IPS-NIHi7 (cell line): ENCODE results near the gene KLHL25.

Source experiments
- DNase-seq: peaks from one replicate; pipeline ENCODE4 v3.0.0; 2012; ENCODE audit warnings: mixed read lengths; ENCODE audit errors: extremely low spot score

KLHL25 gene

DNA sequence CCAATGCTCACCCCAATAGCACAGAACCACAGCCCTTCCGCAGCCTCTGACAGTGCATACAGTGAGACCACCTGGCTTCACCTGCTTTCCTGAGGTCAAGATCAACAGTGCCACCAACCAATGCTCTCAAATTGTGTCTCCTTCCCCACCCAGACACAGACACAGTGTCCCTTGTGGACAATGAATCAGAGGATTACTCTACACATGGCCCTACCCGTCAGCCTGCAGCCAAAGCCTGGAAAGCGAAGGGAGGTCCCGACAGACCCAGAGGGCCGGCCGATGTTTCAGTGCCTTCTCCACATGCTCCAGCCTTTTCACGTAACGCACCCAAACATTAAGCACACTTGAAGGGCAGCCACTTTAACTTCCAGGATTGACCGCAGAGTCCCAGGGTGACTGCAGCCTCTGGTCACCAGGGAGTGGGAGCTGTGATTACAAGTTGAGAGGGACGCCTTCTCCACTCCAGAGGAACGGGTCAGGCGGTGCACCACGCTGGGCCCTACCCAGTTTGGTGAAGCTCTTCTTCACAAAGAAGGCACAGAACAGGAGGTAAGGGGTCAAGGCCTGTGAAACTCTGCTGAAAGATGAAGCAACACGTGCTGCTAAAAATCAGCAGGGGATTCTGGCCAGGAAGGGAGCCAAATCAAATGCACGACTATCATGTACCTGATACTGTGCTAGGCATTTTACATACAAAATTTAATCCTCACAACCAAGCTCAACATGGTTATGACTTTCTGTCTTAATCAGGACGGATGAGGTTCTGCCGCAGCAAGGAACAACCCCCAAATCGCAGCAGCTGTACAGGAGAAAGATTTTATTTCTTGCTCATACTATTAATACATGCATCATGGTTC lies 17.2 kb downstream of the KLHL25 start:
- no peak for DNase-seq

DNA sequence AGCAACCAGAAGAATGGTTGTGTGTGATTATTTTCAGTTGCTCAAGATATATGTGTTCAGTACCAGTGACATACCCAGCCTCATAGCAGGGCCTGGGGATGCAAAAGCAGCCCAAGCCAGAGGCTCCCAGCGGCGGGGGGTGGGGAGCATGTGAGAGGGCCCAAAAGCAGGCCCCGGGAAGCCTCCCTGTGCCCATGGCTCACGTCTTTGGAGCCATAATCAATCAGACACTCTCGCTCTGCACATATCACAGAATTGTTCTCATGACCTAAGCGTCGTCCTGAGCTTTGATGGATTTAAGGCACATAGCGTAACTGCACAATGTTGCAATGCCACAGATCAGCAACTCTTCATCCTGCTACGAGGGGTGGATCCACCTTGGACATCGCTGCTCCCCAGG lies 20.8 kb downstream of the KLHL25 start:
- DNase-seq: no peak

DNA sequence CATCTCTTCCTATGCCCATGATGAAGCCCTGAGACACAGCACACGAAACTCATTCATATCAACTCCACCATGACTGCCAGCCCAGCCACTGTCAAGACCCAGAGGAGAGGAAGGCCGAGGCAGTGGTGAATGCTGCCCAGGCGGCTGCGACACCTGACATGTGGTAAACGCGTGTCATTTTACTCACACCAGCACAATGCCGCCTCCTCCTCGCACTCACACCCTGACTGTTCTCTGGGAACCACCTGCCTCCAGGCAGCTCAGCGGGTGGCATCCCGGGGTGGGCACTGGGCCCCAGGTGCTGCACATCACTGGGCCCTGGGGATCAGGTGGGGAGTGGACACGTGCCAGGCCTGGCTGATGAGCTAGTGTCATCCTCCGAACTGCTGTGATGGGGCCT lies 21.5 kb downstream of the KLHL25 start:
- no peak for DNase-seq

- DNase-seq: no peak
Observed at GRCh38 chr15:85772668-85773067, 22.1 kb downstream of the KLHL25 start.

DNA sequence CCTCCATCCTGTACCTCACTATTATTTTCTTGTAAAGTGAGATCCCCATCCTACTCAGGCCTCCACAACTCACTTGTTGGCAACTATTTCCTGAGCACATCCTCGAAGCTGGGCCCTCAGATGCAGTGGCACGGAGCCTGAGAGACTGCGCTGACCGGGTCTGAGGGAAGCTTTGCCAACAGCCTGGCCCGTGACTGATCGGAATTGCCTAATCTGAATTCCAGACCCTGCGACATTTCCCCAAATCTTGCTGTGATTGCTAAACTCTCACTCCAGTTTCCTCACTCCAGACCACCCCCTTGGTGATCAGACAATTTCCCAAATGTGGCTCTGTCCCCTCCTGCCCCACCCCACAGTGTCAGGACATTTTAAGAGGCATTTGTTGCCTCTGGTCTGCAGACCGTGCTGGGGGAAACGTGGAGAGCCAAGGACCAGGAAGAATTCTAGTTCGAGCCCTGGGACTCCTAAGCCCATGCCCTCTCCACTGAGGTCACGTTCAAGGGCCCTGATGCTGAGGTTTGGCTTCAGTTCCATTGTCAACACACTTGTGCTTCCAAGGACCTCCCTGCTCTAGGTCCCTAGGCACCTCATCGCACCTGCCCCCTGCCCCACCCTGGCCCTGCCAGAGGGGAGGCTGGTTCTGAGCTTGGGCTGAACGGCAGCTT lies 22.8 kb downstream of the KLHL25 start:
- no peak for DNase-seq

- no peak for DNase-seq
Observed at GRCh38 chr15:85771271-85771670, 23.5 kb downstream of the KLHL25 start.

DNA sequence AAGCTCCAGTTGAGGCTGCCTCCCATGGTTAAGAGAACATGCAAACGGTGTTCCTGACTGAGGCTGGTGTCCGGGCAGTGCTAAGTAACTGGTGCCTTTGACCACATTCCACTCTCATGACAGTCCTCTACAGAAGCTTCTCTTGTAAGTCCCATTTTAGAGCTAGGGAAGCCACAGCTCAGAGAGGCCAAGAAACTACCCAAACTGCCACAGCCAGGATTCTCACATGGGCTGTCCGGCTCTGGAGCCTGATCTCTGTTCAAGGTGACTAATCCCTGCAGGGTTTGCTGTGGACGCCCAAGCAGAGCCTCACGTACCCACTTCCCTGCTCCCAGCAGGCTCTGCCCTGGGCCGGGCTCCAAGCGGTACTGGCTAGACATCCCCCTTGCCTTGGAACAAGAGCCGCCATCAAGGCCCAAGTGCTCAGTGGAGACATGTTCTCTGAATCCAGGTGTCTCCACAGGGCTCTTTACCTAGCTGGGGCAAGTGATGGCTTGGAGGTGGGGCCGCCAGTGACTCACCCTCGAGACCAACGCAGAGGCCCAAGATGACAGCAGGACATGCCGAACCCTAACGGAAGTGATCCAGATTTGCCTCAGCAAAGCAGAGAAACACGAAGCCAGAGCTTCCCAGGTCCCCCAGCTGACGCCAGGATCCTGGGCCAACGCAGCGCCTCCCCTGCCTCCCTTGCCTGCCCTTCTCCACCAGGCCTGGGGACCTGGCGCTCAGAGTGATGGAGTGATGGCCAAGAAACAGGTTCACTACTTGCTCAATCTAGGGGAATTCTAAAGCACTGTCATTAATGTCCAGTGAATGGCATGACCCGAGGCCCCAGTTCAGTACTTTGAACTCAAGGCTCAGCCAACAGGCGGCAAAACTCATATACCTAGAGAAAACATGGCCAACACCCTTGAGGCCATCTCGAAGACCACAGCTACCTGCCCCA lies 24.4 kb downstream of the KLHL25 start:
- no peak for DNase-seq

GRCh38 chr15:85769182-85769900 lies 25.4 kb downstream of the KLHL25 start:
- no peak for DNase-seq

DNA sequence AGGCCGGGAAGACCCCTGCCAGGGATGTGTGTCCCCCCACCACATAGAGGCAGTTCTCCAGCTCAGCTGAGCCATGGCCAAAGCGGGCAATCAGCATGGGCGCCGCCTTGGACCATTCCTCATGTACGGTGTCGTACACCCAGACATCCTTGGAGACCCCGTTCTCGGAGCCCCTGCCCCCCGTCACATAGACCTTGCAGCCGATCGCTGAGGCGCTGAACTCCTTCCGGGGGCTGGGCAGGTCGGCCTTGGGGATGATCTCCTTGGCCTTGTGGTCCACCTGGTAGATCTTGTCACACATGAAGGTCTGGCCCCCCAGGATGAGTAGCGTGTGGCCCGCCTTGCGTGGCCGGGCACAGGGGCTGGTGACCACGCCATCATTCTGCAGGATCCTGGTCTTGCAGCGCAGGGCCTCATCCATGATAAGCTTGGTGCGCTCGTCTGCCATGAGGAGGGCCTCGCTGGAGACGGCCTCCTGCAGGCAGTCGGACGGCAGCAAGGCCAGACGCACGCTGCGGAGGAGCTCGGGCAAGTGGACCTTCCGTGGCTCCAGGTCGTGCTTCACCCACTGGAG lies 26.0 kb downstream of the KLHL25 start:
- DNase-seq: no peak

- DNase-seq: no peak
Observed at GRCh38 chr15:85767785-85768529, 26.8 kb downstream of the KLHL25 start.

GRCh38 chr15:85766001-85766831 lies 28.5 kb downstream of the KLHL25 start:
- DNase-seq: peak; percentile 50

DNA sequence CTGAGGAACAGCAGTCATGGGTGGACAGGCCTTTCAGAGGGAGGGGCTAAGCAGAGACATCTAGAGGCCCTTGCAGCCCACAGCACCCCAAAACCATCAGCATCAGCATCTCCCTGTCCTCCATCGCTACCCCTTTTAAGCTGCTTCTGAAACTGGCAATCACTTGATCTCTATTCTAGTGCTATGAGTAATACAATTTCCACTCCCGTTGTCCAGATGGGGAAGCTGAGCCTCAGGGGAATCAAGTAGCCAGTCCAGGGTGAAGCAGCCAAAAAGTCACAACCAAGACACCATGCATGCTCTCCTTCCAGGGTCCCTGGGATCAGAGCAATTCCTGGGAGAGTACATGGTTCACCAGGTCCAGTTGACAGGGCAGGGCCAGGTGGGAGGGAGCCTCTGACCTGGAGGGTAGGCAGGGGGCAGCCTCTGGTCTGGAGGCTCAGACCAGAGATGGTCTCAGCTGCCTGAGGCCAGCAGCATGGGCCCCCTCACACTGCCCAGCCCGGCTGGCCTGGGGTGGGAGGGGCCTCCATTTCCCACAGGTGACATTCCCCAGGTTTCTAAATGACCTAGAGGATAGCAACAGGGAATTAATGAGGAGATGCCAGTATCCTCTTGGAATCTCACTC lies 30.0 kb downstream of the KLHL25 start:
- DNase-seq: no peak

DNA sequence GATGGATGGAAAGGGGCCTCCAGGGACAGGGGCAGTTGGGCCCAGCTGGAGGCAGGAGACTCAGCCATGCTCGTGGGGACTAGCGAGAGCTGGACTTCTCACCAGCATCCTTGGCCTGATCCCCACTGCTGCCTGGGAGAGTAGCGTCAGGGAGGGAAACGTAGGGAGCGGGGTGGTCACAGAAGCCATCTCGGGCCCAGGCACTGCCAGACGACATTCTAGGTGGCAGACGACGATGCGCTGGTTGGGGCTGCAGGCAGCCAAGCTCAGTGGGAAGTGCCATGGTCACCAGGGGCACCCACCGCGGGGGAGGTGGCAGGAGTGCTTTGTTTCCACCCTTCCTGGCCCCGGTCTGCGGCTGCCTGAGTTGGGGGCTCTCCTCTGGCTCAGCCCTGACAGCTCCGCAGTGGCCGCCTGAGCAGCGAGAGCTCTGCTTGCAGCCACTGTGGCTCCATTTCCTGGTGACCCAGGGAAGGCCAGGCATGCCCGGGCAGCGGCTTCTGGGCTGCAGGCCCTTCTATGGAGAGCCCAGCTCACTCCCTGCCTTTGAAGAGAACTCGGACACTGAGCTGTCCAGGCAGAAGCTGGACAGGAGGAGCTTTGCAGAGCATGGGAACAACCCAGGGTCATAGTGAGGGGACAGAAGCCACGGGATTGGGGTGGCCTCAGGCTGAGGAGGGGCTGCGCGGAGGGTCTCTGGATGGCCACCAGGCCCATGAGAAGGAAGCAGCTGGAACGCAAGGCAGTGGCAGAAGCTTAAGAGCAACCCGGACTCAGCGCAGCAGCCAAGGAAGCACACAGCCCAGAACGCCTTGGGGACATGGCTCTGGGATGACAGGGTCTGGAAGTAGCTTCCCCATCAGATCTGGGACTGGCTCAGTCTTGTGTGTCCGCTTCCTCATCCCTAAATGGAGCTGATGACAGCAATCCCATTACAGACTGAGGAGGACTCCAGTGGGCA lies 30.8 kb downstream of the KLHL25 start:
- DNase-seq: no peak

DNA sequence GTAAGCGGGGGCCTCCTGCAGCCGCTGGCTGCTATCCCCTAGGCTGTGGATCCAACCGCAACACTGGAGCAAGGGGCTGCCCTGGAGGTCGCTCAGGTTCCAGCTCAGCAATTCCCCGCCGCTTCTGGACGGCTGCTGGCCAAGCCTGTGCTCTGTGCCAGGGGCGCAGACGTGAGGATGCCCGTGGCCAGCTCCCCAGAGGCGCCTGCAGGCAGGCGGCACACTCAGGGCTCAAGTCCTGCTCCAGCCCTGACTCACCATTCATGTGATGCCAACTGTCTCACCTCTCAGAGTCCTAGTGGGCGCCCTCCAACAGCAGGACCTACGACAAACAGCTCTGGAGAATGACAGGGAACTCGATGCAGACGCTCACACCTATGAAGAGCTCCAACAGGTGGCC lies 31.6 kb downstream of the KLHL25 start:
- no peak for DNase-seq

GRCh38 chr15:85762756-85763127 lies 32.0 kb downstream of the KLHL25 start:
- DNase-seq: no peak

GRCh38 chr15:85762039-85762755 lies 32.5 kb downstream of the KLHL25 start:
- DNase-seq: no peak

DNA sequence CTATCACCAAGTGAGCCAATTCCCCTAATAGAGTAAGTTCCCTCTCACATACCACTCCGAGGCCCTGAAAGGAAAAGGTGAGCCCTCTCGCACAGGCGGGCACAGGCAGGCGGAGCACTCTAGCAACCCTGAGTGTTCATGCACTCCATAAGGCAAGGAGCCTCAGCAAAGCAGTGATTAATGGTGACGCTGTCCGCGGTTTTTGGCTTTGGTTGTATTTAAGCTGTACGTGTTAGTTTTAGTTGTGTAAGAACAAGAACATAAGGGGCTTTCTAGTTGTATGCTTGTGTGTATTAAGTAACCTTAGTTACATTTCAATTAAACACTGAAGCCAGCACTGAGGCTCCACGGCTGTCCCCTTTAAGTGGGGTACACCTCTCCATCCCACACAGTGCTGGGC lies 33.1 kb downstream of the KLHL25 start:
- DNase-seq: no peak
